ENCODE measurements around the gene FLII.

DNA sequence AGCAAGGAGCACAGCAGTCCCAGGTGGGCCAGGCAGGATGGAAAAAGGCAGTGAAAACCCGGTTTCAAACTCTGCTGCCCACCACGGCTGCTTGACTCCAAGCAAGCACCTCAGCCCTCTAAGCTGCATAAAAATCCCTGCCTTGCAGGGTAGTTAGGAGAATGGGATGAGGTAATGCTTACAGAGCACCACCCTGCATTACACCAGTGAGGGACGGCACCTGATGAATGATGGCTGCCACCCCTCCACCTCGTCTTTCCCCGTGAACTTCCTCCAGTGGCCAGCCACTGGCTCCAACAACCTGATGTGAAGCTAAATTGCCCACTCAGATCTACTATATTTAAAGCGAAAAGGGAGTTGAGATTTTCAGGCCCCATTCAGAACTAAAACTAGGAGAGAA, 23.2 kb upstream of the FLII start:
- TF ChIP-seq, protein P1, sequence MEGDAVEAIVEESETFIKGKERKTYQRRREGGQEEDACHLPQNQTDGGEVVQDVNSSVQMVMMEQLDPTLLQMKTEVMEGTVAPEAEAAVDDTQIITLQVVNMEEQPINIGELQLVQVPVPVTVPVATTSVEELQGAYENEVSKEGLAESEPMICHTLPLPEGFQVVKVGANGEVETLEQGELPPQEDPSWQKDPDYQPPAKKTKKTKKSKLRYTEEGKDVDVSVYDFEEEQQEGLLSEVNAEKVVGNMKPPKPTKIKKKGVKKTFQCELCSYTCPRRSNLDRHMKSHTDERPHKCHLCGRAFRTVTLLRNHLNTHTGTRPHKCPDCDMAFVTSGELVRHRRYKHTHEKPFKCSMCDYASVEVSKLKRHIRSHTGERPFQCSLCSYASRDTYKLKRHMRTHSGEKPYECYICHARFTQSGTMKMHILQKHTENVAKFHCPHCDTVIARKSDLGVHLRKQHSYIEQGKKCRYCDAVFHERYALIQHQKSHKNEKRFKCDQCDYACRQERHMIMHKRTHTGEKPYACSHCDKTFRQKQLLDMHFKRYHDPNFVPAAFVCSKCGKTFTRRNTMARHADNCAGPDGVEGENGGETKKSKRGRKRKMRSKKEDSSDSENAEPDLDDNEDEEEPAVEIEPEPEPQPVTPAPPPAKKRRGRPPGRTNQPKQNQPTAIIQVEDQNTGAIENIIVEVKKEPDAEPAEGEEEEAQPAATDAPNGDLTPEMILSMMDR (IDR thresholded peaks at IDR 0.05) = no peak
- TF ChIP-seq POLR2A (IDR thresholded peaks at IDR 0.05) = no peak
